AG09309 (cell line): Measurements from ENCODE around the gene PRKCA.

Experiments used
- DNase-seq: peaks from one replicate; pipeline ENCODE4 v3.0.0-alpha.2; 2010; ENCODE audit warnings: low read depth
- H3K4me3 ChIP-seq: 2 replicates; pipeline ENCODE4 v1.5.1; 2011; ENCODE audit warnings: mild to moderate bottlenecking, low read depth, low read length, moderate library complexity; ENCODE audit not compliant: control insufficient read depth
- CTCF ChIP-seq: IDR thresholded peaks from 2 replicates; pipeline ENCODE4 v1.5.1; 2011; ENCODE audit warnings: mild to moderate bottlenecking, low read depth, low read length, inconsistent platforms; ENCODE audit not compliant: insufficient read depth, control insufficient read depth; ENCODE audit errors: missing control alignments

Gene PRKCA

DNA sequence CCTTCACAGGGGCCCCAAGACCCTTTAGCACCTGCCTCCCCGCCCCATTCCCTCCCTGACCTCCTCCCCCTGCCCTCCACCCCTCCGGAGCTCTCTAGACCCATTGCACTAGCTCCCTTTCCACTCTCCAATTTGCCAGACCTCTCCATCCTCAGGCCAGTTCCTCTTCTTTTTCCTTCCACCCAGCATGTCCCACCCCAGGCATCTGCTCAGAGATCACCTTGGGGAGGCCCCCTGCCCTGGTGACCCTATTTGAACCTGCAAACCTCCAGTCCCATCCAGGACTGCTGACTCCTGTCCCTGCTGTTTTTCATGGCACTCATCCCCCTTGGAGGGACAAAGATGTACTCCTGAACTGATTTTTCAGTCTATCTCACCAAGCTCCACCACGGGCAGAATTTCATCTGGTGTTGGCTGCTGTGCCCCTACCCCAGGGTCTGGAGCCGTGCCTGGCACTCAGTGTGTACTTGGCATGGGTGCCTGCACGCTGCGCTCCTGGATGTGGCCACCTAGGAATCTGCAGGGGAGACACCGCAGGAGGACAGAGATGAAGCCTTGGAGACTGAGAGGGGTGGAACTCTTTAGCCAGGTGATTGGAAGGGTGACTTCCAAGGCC is 446.9 kb downstream of the PRKCA start:
- H3K4me3 ChIP-seq, result no peak overlapping the region
- no peak for TF ChIP-seq CTCF
- no peak for DNase-seq

GRCh38 chr17:66750116-66750515 is 447.7 kb downstream of the PRKCA start:
- TF ChIP-seq CTCF, result no peak

GRCh38 chr17:66750781-66751543 is 448.5 kb downstream of the PRKCA start:
- no peak overlapping the region for H3K4me3 ChIP-seq
- no peak for DNase-seq
- no peak for TF ChIP-seq CTCF

More at GRCh38 chr17:66750116-66750515, 447.7 kb downstream of the PRKCA start:
- H3K4me3 ChIP-seq, result no peak overlapping the region
- no peak for DNase-seq

DNA sequence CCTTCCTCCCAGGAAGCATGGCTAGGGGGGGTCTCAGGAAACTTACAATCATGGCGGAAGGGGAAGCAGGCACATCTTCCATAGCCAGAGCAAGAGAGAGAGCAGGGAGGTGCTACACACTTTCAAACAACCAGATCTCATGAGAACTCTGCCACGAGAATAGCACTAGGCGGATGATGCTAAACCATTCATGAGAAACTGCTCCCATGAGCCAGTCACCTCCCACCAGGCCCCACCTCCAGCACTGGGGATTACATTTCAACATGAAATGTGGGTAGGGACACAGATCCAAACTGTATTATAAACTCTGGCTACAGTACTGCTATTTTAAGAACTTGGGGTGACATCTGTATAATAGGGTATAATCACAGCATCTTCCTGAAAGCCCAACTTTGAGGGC is 449.4 kb downstream of the PRKCA start:
- no peak overlapping the region for H3K4me3 ChIP-seq
- no peak for TF ChIP-seq CTCF
- no peak for DNase-seq

- no peak for DNase-seq
- no peak for TF ChIP-seq CTCF
- H3K4me3 ChIP-seq, result no peak overlapping the region
Measured at GRCh38 chr17:66752411-66752810, 450.0 kb downstream of the PRKCA start.

- no peak for TF ChIP-seq CTCF
- H3K4me3 ChIP-seq, result no peak overlapping the region
- no peak for DNase-seq
Measured at GRCh38 chr17:66753126-66753920, 450.9 kb downstream of the PRKCA start.
